ENCODE measurements around the gene SCD. TPM values are rescaled to one million over a fixed set of nuclear protein-coding genes. Genes with fewer than 3 reads are reported as not detected.

SCD gene
- total and polyA plus RNA-seq, 9 of the 15 experiments (the other 6 are each of a cell fraction or from before 2014, with no cell fraction given) = 114 to 486 (median 188) TPM

GRCh38 chr10:100370714-100371481 is 23.9 kb downstream of the SCD start (continued):
- TF ChIP-seq, protein P1, sequence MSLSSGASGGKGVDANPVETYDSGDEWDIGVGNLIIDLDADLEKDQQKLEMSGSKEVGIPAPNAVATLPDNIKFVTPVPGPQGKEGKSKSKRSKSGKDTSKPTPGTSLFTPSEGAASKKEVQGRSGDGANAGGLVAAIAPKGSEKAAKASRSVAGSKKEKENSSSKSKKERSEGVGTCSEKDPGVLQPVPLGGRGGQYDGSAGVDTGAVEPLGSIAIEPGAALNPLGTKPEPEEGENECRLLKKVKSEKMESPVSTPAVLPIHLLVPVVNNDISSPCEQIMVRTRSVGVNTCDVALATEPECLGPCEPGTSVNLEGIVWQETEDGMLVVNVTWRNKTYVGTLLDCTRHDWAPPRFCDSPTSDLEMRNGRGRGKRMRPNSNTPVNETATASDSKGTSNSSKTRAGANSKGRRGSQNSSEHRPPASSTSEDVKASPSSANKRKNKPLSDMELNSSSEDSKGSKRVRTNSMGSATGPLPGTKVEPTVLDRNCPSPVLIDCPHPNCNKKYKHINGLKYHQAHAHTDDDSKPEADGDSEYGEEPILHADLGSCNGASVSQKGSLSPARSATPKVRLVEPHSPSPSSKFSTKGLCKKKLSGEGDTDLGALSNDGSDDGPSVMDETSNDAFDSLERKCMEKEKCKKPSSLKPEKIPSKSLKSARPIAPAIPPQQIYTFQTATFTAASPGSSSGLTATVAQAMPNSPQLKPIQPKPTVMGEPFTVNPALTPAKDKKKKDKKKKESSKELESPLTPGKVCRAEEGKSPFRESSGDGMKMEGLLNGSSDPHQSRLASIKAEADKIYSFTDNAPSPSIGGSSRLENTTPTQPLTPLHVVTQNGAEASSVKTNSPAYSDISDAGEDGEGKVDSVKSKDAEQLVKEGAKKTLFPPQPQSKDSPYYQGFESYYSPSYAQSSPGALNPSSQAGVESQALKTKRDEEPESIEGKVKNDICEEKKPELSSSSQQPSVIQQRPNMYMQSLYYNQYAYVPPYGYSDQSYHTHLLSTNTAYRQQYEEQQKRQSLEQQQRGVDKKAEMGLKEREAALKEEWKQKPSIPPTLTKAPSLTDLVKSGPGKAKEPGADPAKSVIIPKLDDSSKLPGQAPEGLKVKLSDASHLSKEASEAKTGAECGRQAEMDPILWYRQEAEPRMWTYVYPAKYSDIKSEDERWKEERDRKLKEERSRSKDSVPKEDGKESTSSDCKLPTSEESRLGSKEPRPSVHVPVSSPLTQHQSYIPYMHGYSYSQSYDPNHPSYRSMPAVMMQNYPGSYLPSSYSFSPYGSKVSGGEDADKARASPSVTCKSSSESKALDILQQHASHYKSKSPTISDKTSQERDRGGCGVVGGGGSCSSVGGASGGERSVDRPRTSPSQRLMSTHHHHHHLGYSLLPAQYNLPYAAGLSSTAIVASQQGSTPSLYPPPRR (CRISPR knock-in tag; IDR thresholded peaks at IDR 0.05; ENCODE audit: borderline replicate concordance) = no peak
- TF ChIP-seq MTA2 (IDR thresholded peaks at IDR 0.05; ENCODE audit: low read depth) (no peak), ZNF124 (CRISPR knock-in tag; IDR thresholded peaks at IDR 0.05) (no peak), FOXK2 (conservative IDR thresholded peaks at IDR 0.05 in 1 of 2, IDR thresholded peaks at IDR 0.05 in 1 of 2; ENCODE audit: low read depth in 2 of 2) (0 out of 4 replicates have a peak, but pooled peaks of 1 of the 2 experiments have one; percentile 15), ZNF146 (CRISPR knock-in tag; IDR thresholded peaks at IDR 0.05; ENCODE audit: unreplicated experiment) (no peak), ZSCAN32 (CRISPR knock-in tag; IDR thresholded peaks at IDR 0.05) (no peak), MYBL2 (IDR thresholded peaks at IDR 0.05; ENCODE audit: low read depth) (no peak), MYBL2 (CRISPR knock-in tag; IDR thresholded peaks at IDR 0.05; ENCODE audit: borderline replicate concordance) (no peak), ZZZ3 (IDR thresholded peaks at IDR 0.05) (no peak), SMAD4 (CRISPR knock-in tag; conservative IDR thresholded peaks at IDR 0.05) (peak; percentile 64), RNF2 (IDR thresholded peaks at IDR 0.05) (peak; percentile 75), LEF1 (IDR thresholded peaks at IDR 0.05) (peak; percentile 87), ZNF785 (CRISPR knock-in tag; IDR thresholded peaks at IDR 0.05) (no peak), ETV6 (IDR thresholded peaks at IDR 0.05; ENCODE audit: borderline replicate concordance in 1 of 2, low read depth in 2 of 2, low read length in 1 of 2) (no peak), ETV6 (CRISPR knock-in tag; IDR thresholded peaks at IDR 0.05; ENCODE audit: borderline replicate concordance) (no peak), GATAD2B (IDR thresholded peaks at IDR 0.05; ENCODE audit: borderline replicate concordance) (peak; percentile 42; the same call in 1 of the 2 replicates), TRIM28 (IDR thresholded peaks at IDR 0.05) (no peak), NCOA6 (IDR thresholded peaks at IDR 0.05) (no peak), EWSR1 (IDR thresholded peaks at IDR 0.05; ENCODE audit: borderline replicate concordance, low read depth, partially characterized antibody) (no peak), RAD51 (IDR thresholded peaks at IDR 0.05; ENCODE audit: borderline replicate concordance, low read depth) (no peak), ESRRB (CRISPR knock-in tag; IDR thresholded peaks at IDR 0.05; ENCODE audit: borderline replicate concordance) (no peak), NCOR1 (IDR thresholded peaks at IDR 0.05) (peak; percentile 41; the same call in 1 of the 2 replicates), HIVEP1 (CRISPR knock-in tag; IDR thresholded peaks at IDR 0.05) (0 out of 2 replicates have a peak, but pooled peaks have one; percentile 7), ZNF282 (CRISPR knock-in tag; IDR thresholded peaks at IDR 0.05) (no peak)
- TF ChIP-seq, protein P2, sequence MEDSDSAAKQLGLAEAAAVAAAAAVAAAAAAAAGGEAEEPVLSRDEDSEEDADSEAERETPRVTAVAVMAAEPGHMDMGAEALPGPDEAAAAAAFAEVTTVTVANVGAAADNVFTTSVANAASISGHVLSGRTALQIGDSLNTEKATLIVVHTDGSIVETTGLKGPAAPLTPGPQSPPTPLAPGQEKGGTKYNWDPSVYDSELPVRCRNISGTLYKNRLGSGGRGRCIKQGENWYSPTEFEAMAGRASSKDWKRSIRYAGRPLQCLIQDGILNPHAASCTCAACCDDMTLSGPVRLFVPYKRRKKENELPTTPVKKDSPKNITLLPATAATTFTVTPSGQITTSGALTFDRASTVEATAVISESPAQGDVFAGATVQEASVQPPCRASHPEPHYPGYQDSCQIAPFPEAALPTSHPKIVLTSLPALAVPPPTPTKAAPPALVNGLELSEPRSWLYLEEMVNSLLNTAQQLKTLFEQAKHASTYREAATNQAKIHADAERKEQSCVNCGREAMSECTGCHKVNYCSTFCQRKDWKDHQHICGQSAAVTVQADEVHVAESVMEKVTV (CRISPR knock-in tag; IDR thresholded peaks at IDR 0.05) = no peak
